AG20443 (cell line): ENCODE data around the gene EMILIN2.
A peak's percentile ranks its signal among the peaks of the same experiment; 100 is the strongest.

Experiments used
- DNase-seq: peaks from one replicate; pipeline ENCODE4 v3.0.0; 2012; ENCODE audit warnings: low spot score, mixed read lengths

Gene EMILIN2

GRCh38 chr18:2900684-2901422 is 54.0 kb downstream of the EMILIN2 start:
- no peak for DNase-seq

- DNase-seq, result peak; percentile 70
Observed at GRCh38 chr18:2901423-2901985, 54.7 kb downstream of the EMILIN2 start.

GRCh38 chr18:2902327-2902726 is 55.5 kb downstream of the EMILIN2 start:
- no peak for DNase-seq

GRCh38 chr18:2903006-2903405 is 56.2 kb downstream of the EMILIN2 start:
- peak; percentile 90 for DNase-seq

GRCh38 chr18:2905854-2906703 is 59.3 kb downstream of the EMILIN2 start:
- peak; percentile 85 for DNase-seq

GRCh38 chr18:2906704-2907549 is 60.1 kb downstream of the EMILIN2 start:
- DNase-seq, result peak; percentile 83

- DNase-seq, result no peak
Observed at GRCh38 chr18:2907550-2908135, 60.8 kb downstream of the EMILIN2 start.

GRCh38 chr18:2908166-2908945 is 61.5 kb downstream of the EMILIN2 start:
- DNase-seq, result no peak

GRCh38 chr18:2908946-2909335 is 62.1 kb downstream of the EMILIN2 start:
- no peak for DNase-seq

- no peak for DNase-seq
Observed at GRCh38 chr18:2909431-2910140, 62.8 kb downstream of the EMILIN2 start.

- DNase-seq, result no peak
Observed at GRCh38 chr18:2910261-2910660, 63.5 kb downstream of the EMILIN2 start.

- no peak for DNase-seq
Observed at GRCh38 chr18:2910751-2911425, 64.1 kb downstream of the EMILIN2 start.

- DNase-seq, result no peak
Observed at GRCh38 chr18:2911533-2911932, 64.7 kb downstream of the EMILIN2 start.

GRCh38 chr18:2912357-2913299 is 65.8 kb downstream of the EMILIN2 start:
- no peak for DNase-seq

GRCh38 chr18:2913398-2914005 is 66.7 kb downstream of the EMILIN2 start:
- DNase-seq, result no peak

- DNase-seq, result no peak
Observed at GRCh38 chr18:2914185-2914880, 67.5 kb downstream of the EMILIN2 start.

- DNase-seq, result no peak
Observed at GRCh38 chr18:2914881-2915240, 68.1 kb downstream of the EMILIN2 start.
